ENCODE results near the gene TMEM126A.
"Not testable (repeated sequence)": the region's sequence is repeated elsewhere in the genome, so short reads cannot be mapped to it uniquely, and the experiment has no call there.

Gene TMEM126A

DNA sequence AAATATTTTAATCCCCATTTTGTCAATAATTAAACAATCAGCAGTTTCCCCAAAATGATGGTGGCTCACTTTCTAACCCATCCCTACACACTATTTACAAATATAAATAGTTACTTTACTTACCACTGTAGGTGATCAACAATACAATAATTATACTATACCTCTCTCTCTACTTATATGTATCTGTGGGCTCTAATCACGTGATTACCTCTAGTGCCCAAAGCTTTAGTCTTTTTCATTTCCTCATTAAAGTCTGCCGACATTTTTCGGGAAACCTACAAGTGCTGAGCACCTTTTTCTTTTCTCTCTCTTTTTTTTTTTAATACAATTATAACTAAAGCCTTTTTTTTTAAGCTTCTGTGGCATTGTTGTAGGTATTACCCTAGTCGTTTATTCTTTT lies 44.5 kb upstream of the TMEM126A start:
- H3K36me3 ChIP-seq (ENCODE audit: low read length): no peaks in the 10 kb centered on the region
- no peak overlapping the region for H3K4me3 ChIP-seq (ENCODE audit: insufficient read depth, low read length, poor library complexity, severe bottlenecking)
- no peak overlapping the region for H3K4me2 ChIP-seq (ENCODE audit: low read depth, low read length, poor library complexity, severe bottlenecking)
- no peak overlapping the region for H2AFZ ChIP-seq (ENCODE audit: low read depth, low read length, severe bottlenecking)
- H3K9me3 ChIP-seq (ENCODE audit: insufficient read depth, low read length): no peaks in the 10 kb centered on the region
- no peaks in the 10 kb centered on the region for H3K27me3 ChIP-seq (ENCODE audit: low read length)
- no peaks in the 10 kb centered on the region for H3K9me2 ChIP-seq (replicated peaks; ENCODE audit: insufficient read depth, low read length)
- no peaks in the 10 kb centered on the region for H3F3A ChIP-seq (ENCODE audit: insufficient read depth)
- H3K79me2 ChIP-seq (ENCODE audit: insufficient read depth, low read length): no peaks in the 10 kb centered on the region
- no peak overlapping the region for H3K27ac ChIP-seq (ENCODE audit: low read depth, low read length)
- no peak overlapping the region for H3K9ac ChIP-seq (ENCODE audit: low read length)
- no peaks in the 10 kb centered on the region for H4K20me1 ChIP-seq (ENCODE audit: low read depth, low read length)
- TF ChIP-seq EZH2phosphoT487 (conservative IDR thresholded peaks at IDR 0.05; ENCODE audit: low read length): no peak

DNA sequence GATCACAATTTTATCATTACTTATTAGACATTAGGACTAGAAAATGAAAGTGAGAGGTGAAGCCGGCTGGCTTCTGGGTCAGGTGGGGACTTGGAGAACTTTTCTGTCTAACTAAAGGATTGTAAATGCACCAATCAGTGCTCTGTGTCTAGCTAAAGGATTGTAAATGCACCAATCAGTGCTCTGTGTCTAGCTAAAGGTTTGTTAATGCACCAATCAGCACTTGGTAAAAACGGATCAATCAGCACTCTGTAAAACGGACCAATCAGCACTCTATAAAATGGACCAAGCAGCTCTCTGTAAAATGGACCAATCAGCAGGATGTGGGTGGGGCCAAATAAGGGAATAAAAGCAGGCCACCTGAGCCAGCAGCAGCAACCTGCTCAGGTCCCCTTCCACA lies 41.5 kb upstream of the TMEM126A start:
- not testable (repeated sequence) for H3F3A ChIP-seq (ENCODE audit: insufficient read depth)

DNA sequence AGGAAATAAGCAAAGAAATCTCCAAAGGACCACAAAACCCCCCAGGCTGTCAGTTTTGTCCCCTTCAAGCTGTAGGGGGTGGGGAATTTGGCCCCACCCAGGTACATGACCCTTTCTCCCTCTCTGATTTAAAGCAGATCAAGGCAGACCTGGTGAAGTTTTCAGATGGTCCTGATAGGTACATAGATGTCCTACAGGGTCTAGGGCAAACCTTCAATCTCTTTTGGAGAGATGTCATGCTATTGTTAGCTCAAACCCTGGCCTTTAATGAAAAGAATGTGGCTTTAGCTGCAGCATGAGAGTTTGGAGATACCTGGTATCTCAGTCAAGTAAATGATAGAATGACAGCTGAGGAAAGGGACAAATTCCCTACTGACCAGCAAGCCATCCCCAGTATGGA lies 39.1 kb upstream of the TMEM126A start:
- H3K9me3 ChIP-seq (ENCODE audit: insufficient read depth, low read length); H3K4me2 ChIP-seq (ENCODE audit: low read depth, low read length, poor library complexity, severe bottlenecking); H3F3A ChIP-seq (ENCODE audit: insufficient read depth); H3K27me3 ChIP-seq (ENCODE audit: low read length); H4K20me1 ChIP-seq (ENCODE audit: low read depth, low read length); H3K36me3 ChIP-seq (ENCODE audit: low read length); H3K4me3 ChIP-seq (ENCODE audit: insufficient read depth, low read length, poor library complexity, severe bottlenecking); H3K27ac ChIP-seq (ENCODE audit: low read depth, low read length); H2AFZ ChIP-seq (ENCODE audit: low read depth, low read length, severe bottlenecking); H3K79me2 ChIP-seq (ENCODE audit: insufficient read depth, low read length); H3K9ac ChIP-seq (ENCODE audit: low read length); H3K9me2 ChIP-seq (replicated peaks; ENCODE audit: insufficient read depth, low read length): not testable (repeated sequence)

More for the DNA sequence above, 41.5 kb upstream of the TMEM126A start:
- not testable (repeated sequence) for H3K9me2 ChIP-seq (replicated peaks; ENCODE audit: insufficient read depth, low read length); H3K27ac ChIP-seq (ENCODE audit: low read depth, low read length); H3K9me3 ChIP-seq (ENCODE audit: insufficient read depth, low read length); H3K36me3 ChIP-seq (ENCODE audit: low read length); H3K79me2 ChIP-seq (ENCODE audit: insufficient read depth, low read length); H4K20me1 ChIP-seq (ENCODE audit: low read depth, low read length); H3K4me3 ChIP-seq (ENCODE audit: insufficient read depth, low read length, poor library complexity, severe bottlenecking); H3K9ac ChIP-seq (ENCODE audit: low read length); H2AFZ ChIP-seq (ENCODE audit: low read depth, low read length, severe bottlenecking); H3K27me3 ChIP-seq (ENCODE audit: low read length); H3K4me2 ChIP-seq (ENCODE audit: low read depth, low read length, poor library complexity, severe bottlenecking)

DNA sequence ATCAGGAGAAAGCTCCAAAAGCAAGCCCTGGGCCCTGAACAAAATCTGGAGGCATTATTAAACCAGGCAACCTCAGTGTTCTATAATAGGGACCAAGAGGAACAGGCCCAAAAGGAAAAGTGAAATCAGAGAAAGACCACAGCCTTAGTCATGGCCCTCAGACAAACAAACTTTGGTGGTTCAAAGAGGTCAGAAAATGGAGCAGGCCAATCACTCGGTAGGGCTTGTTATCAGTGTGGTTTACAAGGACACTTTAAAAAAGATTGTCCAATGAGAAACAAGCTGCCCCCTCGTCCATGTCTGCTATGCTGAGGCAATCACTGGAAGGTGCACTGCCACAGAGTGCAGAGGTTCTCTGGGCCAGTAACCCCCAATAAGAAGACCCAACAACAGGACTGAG lies 38.5 kb upstream of the TMEM126A start:
- H2AFZ ChIP-seq (ENCODE audit: low read depth, low read length, severe bottlenecking); H3K27me3 ChIP-seq (ENCODE audit: low read length); H4K20me1 ChIP-seq (ENCODE audit: low read depth, low read length); H3K9me2 ChIP-seq (replicated peaks; ENCODE audit: insufficient read depth, low read length); H3F3A ChIP-seq (ENCODE audit: insufficient read depth); H3K4me2 ChIP-seq (ENCODE audit: low read depth, low read length, poor library complexity, severe bottlenecking); H3K79me2 ChIP-seq (ENCODE audit: insufficient read depth, low read length); H3K36me3 ChIP-seq (ENCODE audit: low read length); H3K9me3 ChIP-seq (ENCODE audit: insufficient read depth, low read length); H3K27ac ChIP-seq (ENCODE audit: low read depth, low read length); H3K4me3 ChIP-seq (ENCODE audit: insufficient read depth, low read length, poor library complexity, severe bottlenecking); H3K9ac ChIP-seq (ENCODE audit: low read length): not testable (repeated sequence)

DNA sequence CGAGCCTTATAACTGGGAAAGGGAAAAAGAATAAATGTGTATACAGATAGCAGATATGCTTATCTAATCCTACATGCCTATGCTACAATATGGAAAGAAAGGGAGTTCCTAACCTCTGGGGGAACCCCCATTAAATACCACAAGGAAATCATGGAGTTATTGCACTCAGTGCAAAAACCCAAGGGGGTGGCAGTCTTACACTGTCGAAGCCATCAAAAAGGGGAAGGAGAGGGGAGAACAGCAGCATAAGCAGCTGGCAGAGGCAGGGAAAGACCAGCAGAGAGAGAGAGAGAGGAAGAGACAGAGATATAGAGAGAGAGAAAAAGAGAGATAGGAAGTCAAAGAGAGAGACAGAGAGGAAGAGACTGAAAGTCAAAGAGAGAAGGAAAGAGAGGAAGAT lies 36.1 kb upstream of the TMEM126A start:
- H3K9me3 ChIP-seq (ENCODE audit: insufficient read depth, low read length); H3K27me3 ChIP-seq (ENCODE audit: low read length); H3K9me2 ChIP-seq (replicated peaks; ENCODE audit: insufficient read depth, low read length); H3K4me3 ChIP-seq (ENCODE audit: insufficient read depth, low read length, poor library complexity, severe bottlenecking); H3K4me2 ChIP-seq (ENCODE audit: low read depth, low read length, poor library complexity, severe bottlenecking); H2AFZ ChIP-seq (ENCODE audit: low read depth, low read length, severe bottlenecking); H3F3A ChIP-seq (ENCODE audit: insufficient read depth); H3K36me3 ChIP-seq (ENCODE audit: low read length); H3K79me2 ChIP-seq (ENCODE audit: insufficient read depth, low read length); H3K9ac ChIP-seq (ENCODE audit: low read length); H4K20me1 ChIP-seq (ENCODE audit: low read depth, low read length); H3K27ac ChIP-seq (ENCODE audit: low read depth, low read length): not testable (repeated sequence)

DNA sequence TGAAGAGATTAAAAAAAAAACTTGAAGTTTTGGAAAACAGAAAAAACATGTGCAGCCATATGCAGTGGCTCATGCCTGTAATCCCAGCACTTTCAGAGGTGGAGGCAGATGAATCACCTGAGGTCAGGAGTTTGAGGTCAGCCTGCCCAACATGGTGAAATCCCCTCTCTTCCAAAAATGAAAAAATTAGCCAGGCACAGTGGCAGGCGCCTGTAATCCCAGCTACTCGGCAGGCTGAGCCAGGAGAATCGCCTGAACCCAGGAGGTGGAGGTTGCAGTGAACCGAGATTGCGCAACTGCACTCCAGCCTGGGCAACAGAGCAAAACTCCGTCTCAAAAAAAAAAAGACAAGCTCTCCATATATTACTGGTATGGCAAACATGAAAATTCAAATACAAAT lies 28.3 kb upstream of the TMEM126A start:
- Histone ChIP-seq H3K9me3 (ENCODE audit: insufficient read depth, low read length) (no peaks in the 10 kb centered on the region), H3K27ac (ENCODE audit: low read depth, low read length) (no peak overlapping the region), H3K27me3 (ENCODE audit: low read length) (no peaks in the 10 kb centered on the region), H3K36me3 (ENCODE audit: low read length) (no peaks in the 10 kb centered on the region), H2AFZ (ENCODE audit: low read depth, low read length, severe bottlenecking) (no peak overlapping the region), H3K9ac (ENCODE audit: low read length) (no peak overlapping the region), H3K4me2 (ENCODE audit: low read depth, low read length, poor library complexity, severe bottlenecking) (no peak overlapping the region), H4K20me1 (ENCODE audit: low read depth, low read length) (no peaks in the 10 kb centered on the region), H3K4me3 (ENCODE audit: insufficient read depth, low read length, poor library complexity, severe bottlenecking) (no peak overlapping the region), H3K79me2 (ENCODE audit: insufficient read depth, low read length) (no peaks in the 10 kb centered on the region), H3F3A (ENCODE audit: insufficient read depth) (no peaks in the 10 kb centered on the region), H3K9me2 (replicated peaks; ENCODE audit: insufficient read depth, low read length) (no peaks in the 10 kb centered on the region)
- no peak for TF ChIP-seq EZH2phosphoT487 (conservative IDR thresholded peaks at IDR 0.05; ENCODE audit: low read length)
- TF ChIP-seq, protein P1, sequence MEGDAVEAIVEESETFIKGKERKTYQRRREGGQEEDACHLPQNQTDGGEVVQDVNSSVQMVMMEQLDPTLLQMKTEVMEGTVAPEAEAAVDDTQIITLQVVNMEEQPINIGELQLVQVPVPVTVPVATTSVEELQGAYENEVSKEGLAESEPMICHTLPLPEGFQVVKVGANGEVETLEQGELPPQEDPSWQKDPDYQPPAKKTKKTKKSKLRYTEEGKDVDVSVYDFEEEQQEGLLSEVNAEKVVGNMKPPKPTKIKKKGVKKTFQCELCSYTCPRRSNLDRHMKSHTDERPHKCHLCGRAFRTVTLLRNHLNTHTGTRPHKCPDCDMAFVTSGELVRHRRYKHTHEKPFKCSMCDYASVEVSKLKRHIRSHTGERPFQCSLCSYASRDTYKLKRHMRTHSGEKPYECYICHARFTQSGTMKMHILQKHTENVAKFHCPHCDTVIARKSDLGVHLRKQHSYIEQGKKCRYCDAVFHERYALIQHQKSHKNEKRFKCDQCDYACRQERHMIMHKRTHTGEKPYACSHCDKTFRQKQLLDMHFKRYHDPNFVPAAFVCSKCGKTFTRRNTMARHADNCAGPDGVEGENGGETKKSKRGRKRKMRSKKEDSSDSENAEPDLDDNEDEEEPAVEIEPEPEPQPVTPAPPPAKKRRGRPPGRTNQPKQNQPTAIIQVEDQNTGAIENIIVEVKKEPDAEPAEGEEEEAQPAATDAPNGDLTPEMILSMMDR (IDR thresholded peaks at IDR 0.05; ENCODE audit: insufficient read depth, low read length, poor library complexity, severe bottlenecking): no peak

Data from SU-DHL-6 (cell line).